Neural progenitor cell (in vitro differentiated cells): ENCODE results near the gene RNF187. TPM values are rescaled to one million over a fixed set of nuclear protein-coding genes. Genes with fewer than 3 reads are reported as not detected.

Experiments used
- DNase-seq: peaks from one replicate; pipeline ENCODE4 v3.0.0-alpha.2; 2016; ENCODE audit warnings: low spot score
- H2AFZ ChIP-seq: fragments of 200-600 bp; sonication (generic); replicated peaks from 2 replicates; pipeline ENCODE4 v1.6.1; 2016; ENCODE audit warnings: antibody characterized with exemption
- H3F3A ChIP-seq: fragments of 200-600 bp; sonication (generic); 2 replicates; pipeline ENCODE4 v1.6.1; 2016; ENCODE audit warnings: antibody characterized with exemption, low read depth
- H3K27ac ChIP-seq: fragments of 200-600 bp; sonication (generic); 2 replicates; pipeline ENCODE4 v1.5.1; 2016; ENCODE audit warnings: mild to moderate bottlenecking
- H3K27me3 ChIP-seq: fragments of 200-600 bp; sonication (generic); 2 replicates; pipeline ENCODE4 v1.6.1; 2016; ENCODE audit warnings: mild to moderate bottlenecking, moderate library complexity
- H3K36me3 ChIP-seq: fragments of 200-600 bp; sonication (generic); 2 replicates; pipeline ENCODE4 v1.5.1; 2016
- H3K4me1 ChIP-seq: fragments of 200-600 bp; sonication (generic); 2 replicates; pipeline ENCODE4 v1.6.1; 2016; ENCODE audit warnings: mixed run types
- H3K4me2 ChIP-seq: fragments of 200-600 bp; sonication (generic); 2 replicates; pipeline ENCODE4 v1.6.1; 2016
- H3K4me3 ChIP-seq: fragments of 200-600 bp; sonication (generic); 2 replicates; pipeline ENCODE4 v1.5.1; 2016
- H3K79me2 ChIP-seq: fragments of 200-600 bp; sonication (generic); 2 replicates; pipeline ENCODE4 v1.6.1; 2016; ENCODE audit warnings: low read depth
- H3K9ac ChIP-seq: fragments of 200-600 bp; sonication (generic); 2 replicates; pipeline ENCODE4 v1.6.1; 2016
- H3K9me3 ChIP-seq: fragments of 200-600 bp; sonication (generic); 2 replicates; pipeline ENCODE4 v1.5.1; 2016; ENCODE audit warnings: low read depth
- H4K20me1 ChIP-seq: fragments of 200-600 bp; sonication (generic); 2 replicates; pipeline ENCODE4 v1.6.1; 2016; ENCODE audit warnings: low read depth
- H3K27ac Mint-ChIP-seq: 3 replicates; pipeline ENCODE4 v1.8.0; 2021; ENCODE audit warnings: mixed read lengths
- H3K27me3 Mint-ChIP-seq: 2 replicates; pipeline ENCODE4 v1.8.0; 2022; ENCODE audit warnings: low read depth, mild to moderate bottlenecking, inconsistent platforms, moderate library complexity, mixed read lengths; ENCODE audit not compliant: insufficient read depth
- H3K36me3 Mint-ChIP-seq: 3 replicates; pipeline ENCODE4 v1.8.0; 2021; ENCODE audit warnings: mixed read lengths
- H3K4me1 Mint-ChIP-seq: 3 replicates; pipeline ENCODE4 v1.8.0; 2021; ENCODE audit warnings: mixed read lengths
- H3K4me3 Mint-ChIP-seq: 3 replicates; pipeline ENCODE4 v1.8.0; 2021; ENCODE audit warnings: mild to moderate bottlenecking, moderate library complexity, mixed read lengths
- H3K9me3 Mint-ChIP-seq: 3 replicates; pipeline ENCODE4 v1.8.0; 2020; ENCODE audit warnings: mixed read lengths
- CTCF ChIP-seq: fragments of 200-600 bp; sonication (generic); IDR thresholded peaks from 2 replicates; pipeline ENCODE4 v1.5.1; 2017; ENCODE audit warnings: antibody characterized with exemption, mild to moderate bottlenecking
- EZH2 ChIP-seq: fragments of 200-600 bp; sonication (generic); IDR thresholded peaks from 2 replicates; pipeline ENCODE4 v1.6.1; 2017; ENCODE audit warnings: antibody characterized with exemption, mild to moderate bottlenecking, moderate library complexity
- EZH2phosphoT487 ChIP-seq: fragments of 200-600 bp; sonication (generic); IDR thresholded peaks from 2 replicates; pipeline ENCODE4 v1.6.1; 2017; ENCODE audit warnings: antibody characterized with exemption
- total RNA-seq: library from RNA; depleted of rRNA; stranded (reverse); fragments of >200 nt; gene quantifications from 2 replicates; pipeline ENCODE4 v1.2.3, GENCODE V29; 2015; ENCODE audit warnings: low replicate concordance

Gene RNF187
- total RNA-seq, 1 donor from 2014 or later, result 16.1 TPM

- peaks cover 7% of the 10 kb centered on the region for H3K27me3 Mint-ChIP-seq
- H3K27me3 ChIP-seq, result peaks cover 18% of the 10 kb centered on the region
- H3K27ac Mint-ChIP-seq, result peak overlapping the region; percentile 100
- peak overlapping the region; percentile 81 for H3K4me3 ChIP-seq
- H4K20me1 ChIP-seq, result peaks cover 15% of the 10 kb centered on the region
- peaks cover 7% of the 10 kb centered on the region for H3K36me3 Mint-ChIP-seq
- peak overlapping the region; percentile 77 for H3K9ac ChIP-seq
- peaks cover 12% of the 10 kb centered on the region for H3K4me1 Mint-ChIP-seq
- H2AFZ ChIP-seq, result peak overlapping the region; percentile 95
- H3K9me3 ChIP-seq, result no peaks in the 10 kb centered on the region
- peak overlapping the region; percentile 98 for H3K4me3 Mint-ChIP-seq
- H3K4me1 ChIP-seq, result peaks cover 8% of the 10 kb centered on the region
- H3K9me3 Mint-ChIP-seq, result no peaks in the 10 kb centered on the region
- peak overlapping the region; percentile 77 for H3K4me2 ChIP-seq
- H3K79me2 ChIP-seq, result peaks cover 6% of the 10 kb centered on the region
- no peaks in the 10 kb centered on the region for H3K36me3 ChIP-seq
- TF ChIP-seq EZH2phosphoT487, result no peak
- no peak for TF ChIP-seq EZH2
- TF ChIP-seq CTCF, result no peak
- peak; percentile 95 for DNase-seq
- peak overlapping the region; percentile 100 for H3K27ac ChIP-seq
- H3F3A ChIP-seq, result peaks cover 6% of the 10 kb centered on the region
Observed at GRCh38 chr1:228486596-228487335, 416 bp upstream of the RNF187 start.

- Histone ChIP-seq H4K20me1 (peaks cover 15% of the 10 kb centered on the region), H3K4me1 (peaks cover 8% of the 10 kb centered on the region), H3K4me3 (peak overlapping the region; percentile 81), H3K79me2 (peaks cover 6% of the 10 kb centered on the region), H2AFZ (no peak overlapping the region), H3F3A (peaks cover 6% of the 10 kb centered on the region), H3K9me3 (no peaks in the 10 kb centered on the region), H3K36me3 (no peaks in the 10 kb centered on the region), H3K9ac (peak overlapping the region; percentile 20), H3K27me3 (peaks cover 5% of the 10 kb centered on the region), H3K27ac (no peak overlapping the region), H3K4me2 (peak overlapping the region; percentile 77)
- H3K27ac Mint-ChIP-seq, result peak overlapping the region; percentile 74
- DNase-seq, result no peak
- H3K4me1 Mint-ChIP-seq, result peaks cover 15% of the 10 kb centered on the region
- peak overlapping the region; percentile 92 for H3K4me3 Mint-ChIP-seq
- peaks cover 14% of the 10 kb centered on the region for H3K36me3 Mint-ChIP-seq
- peaks cover 7% of the 10 kb centered on the region for H3K27me3 Mint-ChIP-seq
- H3K9me3 Mint-ChIP-seq, result no peaks in the 10 kb centered on the region
- TF ChIP-seq EZH2phosphoT487 (no peak), CTCF (no peak), EZH2 (no peak)
Observed at GRCh38 chr1:228488125-228488817, 1.1 kb downstream of the RNF187 start.

DNA sequence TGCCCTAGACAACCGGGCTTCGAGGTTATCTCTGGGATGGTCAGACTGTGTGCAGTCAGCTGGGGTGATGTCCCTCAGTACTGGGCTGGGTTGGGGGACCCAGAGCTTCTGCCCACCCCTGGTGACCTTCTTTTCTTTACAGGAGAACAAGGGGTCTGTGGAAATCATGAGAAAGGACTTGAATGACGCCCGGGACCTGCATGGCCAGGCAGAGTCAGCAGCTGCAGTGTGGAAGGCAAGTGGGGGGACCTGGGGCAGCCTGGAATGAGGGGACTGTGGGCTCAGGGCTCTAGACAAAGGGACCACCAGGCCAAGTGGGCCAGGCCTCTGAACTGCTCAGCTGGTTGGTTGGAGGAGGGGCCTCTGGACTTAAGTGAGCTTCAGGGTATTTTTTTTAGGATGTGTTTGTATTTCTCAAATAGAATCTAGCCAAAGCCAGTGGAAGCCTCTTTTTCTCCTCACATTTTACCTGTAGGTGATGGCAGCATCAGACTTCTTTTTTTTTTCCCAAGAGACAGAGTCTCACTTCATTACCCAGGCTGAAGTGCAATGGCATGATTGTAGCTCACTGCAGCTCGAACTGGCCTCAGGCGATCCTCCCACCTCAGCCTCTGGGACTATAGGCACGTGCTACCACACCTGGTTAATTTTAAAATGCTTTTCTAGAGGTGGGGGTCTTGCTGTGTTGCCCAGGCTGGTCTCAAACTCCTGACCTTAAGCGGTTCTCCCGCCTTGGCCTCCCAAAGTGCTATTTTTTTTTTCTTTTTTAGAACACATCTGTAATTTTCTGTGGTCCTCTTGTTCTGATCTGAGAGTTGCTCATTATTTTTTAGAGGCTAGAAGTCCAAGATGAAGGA is 1.9 kb downstream of the RNF187 start:
- peaks cover 15% of the 10 kb centered on the region for H4K20me1 ChIP-seq
- no peaks in the 10 kb centered on the region for H3K36me3 ChIP-seq
- H3K9me3 Mint-ChIP-seq, result no peaks in the 10 kb centered on the region
- TF ChIP-seq EZH2 (no peak), EZH2phosphoT487 (no peak), CTCF (no peak)
- H3K4me1 Mint-ChIP-seq, result peaks cover 15% of the 10 kb centered on the region
- peak overlapping the region; percentile 92 for H3K4me3 Mint-ChIP-seq
- H3K79me2 ChIP-seq, result peaks cover 6% of the 10 kb centered on the region
- peaks cover 7% of the 10 kb centered on the region for H3K27me3 Mint-ChIP-seq
- H3K4me2 ChIP-seq, result peak overlapping the region; percentile 77
- no peaks in the 10 kb centered on the region for H3K9me3 ChIP-seq
- no peak overlapping the region for H3K27ac Mint-ChIP-seq
- H3F3A ChIP-seq, result peaks cover 6% of the 10 kb centered on the region
- H3K9ac ChIP-seq, result no peak overlapping the region
- H3K4me1 ChIP-seq, result peaks cover 8% of the 10 kb centered on the region
- H2AFZ ChIP-seq, result no peak overlapping the region
- H3K27me3 ChIP-seq, result no peaks in the 10 kb centered on the region
- no peak overlapping the region for H3K27ac ChIP-seq
- no peak for DNase-seq
- peaks cover 14% of the 10 kb centered on the region for H3K36me3 Mint-ChIP-seq
- peak overlapping the region; percentile 81 for H3K4me3 ChIP-seq
